ENCODE data around the gene ADARB1. TPM values are rescaled to one million over a fixed set of nuclear protein-coding genes. Genes with fewer than 3 reads are reported as not detected.

ADARB1 gene
- total RNA-seq, 1 experiment from 2014 or later, result 14.1 TPM

DNA sequence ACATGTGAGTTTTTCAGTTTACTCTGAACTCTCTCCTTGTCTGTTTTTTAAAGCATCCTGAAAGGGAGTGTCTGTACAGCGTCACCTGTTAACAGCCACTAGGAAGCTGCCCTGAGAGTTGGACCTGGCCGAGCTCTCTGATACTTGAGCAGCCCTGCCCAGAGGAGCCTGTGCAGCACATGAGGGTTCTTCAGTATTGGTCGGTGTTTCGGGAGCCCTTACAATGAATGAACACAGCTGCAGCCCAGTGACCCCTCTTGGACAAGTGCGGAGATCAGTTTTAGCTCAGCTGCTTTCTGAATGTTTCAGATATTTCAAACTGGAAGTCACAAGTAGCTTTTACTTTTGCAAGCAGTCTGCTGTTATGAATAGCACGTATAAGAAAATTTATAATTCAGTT, 39.2 kb downstream of the ADARB1 start:
- Histone ChIP-seq H3K27me3 (ENCODE audit: low read length) (no peaks in the 10 kb centered on the region), H3F3A (ENCODE audit: low read length, unreplicated experiment) (no peaks in the 10 kb centered on the region), H3K27ac (ENCODE audit: low read length) (no peak overlapping the region), H3K9me2 (replicated peaks; ENCODE audit: low read length) (no peaks in the 10 kb centered on the region), H3K79me2 (ENCODE audit: low read length) (no peaks in the 10 kb centered on the region), H4K20me1 (ENCODE audit: low read length) (no peaks in the 10 kb centered on the region), H3K4me2 (ENCODE audit: low read length) (no peak overlapping the region), H3K9me3 (ENCODE audit: low read length) (no peaks in the 10 kb centered on the region), H2AFZ (ENCODE audit: low read length) (no peak overlapping the region), H3K4me3 (ENCODE audit: low read length) (no peak overlapping the region), H3K9ac (ENCODE audit: low read length) (no peak overlapping the region), H3K36me3 (ENCODE audit: low read depth, low read length) (no peaks in the 10 kb centered on the region), H3K4me1 (ENCODE audit: insufficient read depth, low read length) (no peaks in the 10 kb centered on the region)
- no peak for DNase-seq
- no peak for ATAC-seq
- POLR2A ChIA-PET (ENCODE audit: unreplicated experiment), result no interaction called here
- CTCF ChIA-PET, result no interaction called here
- no TSS peak for BruUV-seq (replicated peaks)
- no peak for TF ChIP-seq EZH2phosphoT487 (IDR thresholded peaks at IDR 0.05; ENCODE audit: borderline replicate concordance, low read length)
- intact Hi-C loops (cut with micrococcal nuclease), result no loop called here

DNA sequence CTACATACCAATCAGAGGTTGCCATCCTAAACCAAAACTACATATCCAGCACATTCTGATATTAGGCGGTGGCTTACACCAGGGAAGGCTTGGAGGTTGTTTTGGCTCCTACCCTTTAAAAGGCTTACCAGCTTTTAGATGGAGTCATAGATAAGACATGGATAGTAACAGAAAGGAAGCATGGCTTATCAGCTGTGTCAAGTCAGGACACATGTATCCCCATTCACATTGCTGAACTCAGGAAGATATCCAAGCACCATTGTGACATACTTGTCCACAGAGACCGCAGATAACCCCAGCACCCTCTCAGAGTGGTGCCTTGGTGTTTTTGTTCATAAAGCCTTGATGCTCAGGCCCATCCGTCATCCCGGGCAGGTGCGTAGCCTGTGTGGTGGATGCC, 39.7 kb downstream of the ADARB1 start:
- no peak overlapping the region for H2AFZ ChIP-seq (ENCODE audit: low read length)
- DNase-seq, result no peak
- no peak for ATAC-seq
- intact Hi-C loops (cut with micrococcal nuclease), result no loop called here
- H3K4me3 ChIP-seq (ENCODE audit: low read length), result no peak overlapping the region
- no peaks in the 10 kb centered on the region for H3K9me2 ChIP-seq (replicated peaks; ENCODE audit: low read length)
- POLR2A ChIA-PET (ENCODE audit: unreplicated experiment), result no interaction called here
- CTCF ChIA-PET, result no interaction called here
- BruUV-seq (replicated peaks), result no TSS peak
- no peaks in the 10 kb centered on the region for H4K20me1 ChIP-seq (ENCODE audit: low read length)
- H3K4me1 ChIP-seq (ENCODE audit: insufficient read depth, low read length), result no peaks in the 10 kb centered on the region
- TF ChIP-seq CTCF (conservative IDR thresholded peaks at IDR 0.05; ENCODE audit: low read depth, low read length) (no peak), EZH2 (IDR thresholded peaks at IDR 0.05; ENCODE audit: low read length, unreplicated experiment) (no peak), EZH2phosphoT487 (IDR thresholded peaks at IDR 0.05; ENCODE audit: borderline replicate concordance, low read length) (no peak)
- no peaks in the 10 kb centered on the region for H3K27me3 ChIP-seq (ENCODE audit: low read length)
- H3K9me3 ChIP-seq (ENCODE audit: low read length), result no peaks in the 10 kb centered on the region
- no peaks in the 10 kb centered on the region for H3K36me3 ChIP-seq (ENCODE audit: low read depth, low read length)
- H3K9ac ChIP-seq (ENCODE audit: low read length), result no peak overlapping the region
- no peak overlapping the region for H3K4me2 ChIP-seq (ENCODE audit: low read length)
- H3K79me2 ChIP-seq (ENCODE audit: low read length), result no peaks in the 10 kb centered on the region
- no peaks in the 10 kb centered on the region for H3F3A ChIP-seq (ENCODE audit: low read length, unreplicated experiment)
- no peak overlapping the region for H3K27ac ChIP-seq (ENCODE audit: low read length)

DNA sequence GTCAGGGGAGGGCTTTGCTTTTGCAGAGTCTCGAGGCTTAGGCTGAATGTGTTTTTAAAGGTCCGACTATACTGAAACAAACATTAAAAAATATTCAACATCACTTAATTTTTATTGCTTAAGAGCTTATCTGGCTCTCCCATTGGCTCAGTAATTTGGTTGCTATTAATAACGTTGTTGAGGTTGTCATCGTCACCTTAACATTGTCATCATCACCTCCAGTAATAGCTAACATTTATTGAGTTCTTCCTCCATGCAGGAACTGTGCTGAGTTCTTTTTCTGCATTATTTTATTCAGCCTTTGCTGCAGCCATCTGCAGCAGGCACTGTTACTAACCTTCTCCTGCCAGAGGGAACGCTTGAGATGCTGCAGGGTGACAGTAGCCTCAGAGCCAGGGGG, 40.1 kb downstream of the ADARB1 start:
- no peaks in the 10 kb centered on the region for H3K79me2 ChIP-seq (ENCODE audit: low read length)
- no peak overlapping the region for H3K4me2 ChIP-seq (ENCODE audit: low read length)
- H3K4me3 ChIP-seq (ENCODE audit: low read length), result no peak overlapping the region

More for the DNA sequence above, 40.1 kb downstream of the ADARB1 start:
- Histone ChIP-seq H4K20me1 (ENCODE audit: low read length) (no peaks in the 10 kb centered on the region), H3K27ac (ENCODE audit: low read length) (no peak overlapping the region), H3K4me1 (ENCODE audit: insufficient read depth, low read length) (no peaks in the 10 kb centered on the region), H3K9me2 (replicated peaks; ENCODE audit: low read length) (no peaks in the 10 kb centered on the region), H3K9ac (ENCODE audit: low read length) (no peak overlapping the region), H3F3A (ENCODE audit: low read length, unreplicated experiment) (no peaks in the 10 kb centered on the region), H3K36me3 (ENCODE audit: low read depth, low read length) (no peaks in the 10 kb centered on the region), H2AFZ (ENCODE audit: low read length) (no peak overlapping the region), H3K9me3 (ENCODE audit: low read length) (no peaks in the 10 kb centered on the region), H3K27me3 (ENCODE audit: low read length) (no peaks in the 10 kb centered on the region)
- POLR2A ChIA-PET (ENCODE audit: unreplicated experiment), result no interaction called here
- ATAC-seq, result no peak
- no peak for DNase-seq
- CTCF ChIA-PET, result no interaction called here
- BruUV-seq (replicated peaks), result no TSS peak
- intact Hi-C loops (cut with micrococcal nuclease), result no loop called here
- TF ChIP-seq EZH2phosphoT487 (IDR thresholded peaks at IDR 0.05; ENCODE audit: borderline replicate concordance, low read length), result no peak
- TF ChIP-seq CTCF (conservative IDR thresholded peaks at IDR 0.05; ENCODE audit: low read depth, low read length), result no peak
- no peak for TF ChIP-seq EZH2 (IDR thresholded peaks at IDR 0.05; ENCODE audit: low read length, unreplicated experiment)

Data from PC-3 (cell line).